Measurements from ENCODE around the gene FMNL1.

FMNL1 gene

GRCh38 chr17:45223539-45224528 is 2.1 kb downstream of the FMNL1 start:
- DNase-seq, result no peak

- DNase-seq, result no peak
These were observed 3.0 kb downstream of the FMNL1 start for GRCh38 chr17:45224671-45225050.

GRCh38 chr17:45225051-45225700 is 3.5 kb downstream of the FMNL1 start:
- no peak for DNase-seq

GRCh38 chr17:45225964-45226530 is 4.4 kb downstream of the FMNL1 start:
- DNase-seq, result no peak

- no peak for DNase-seq
These were observed 4.9 kb downstream of the FMNL1 start for GRCh38 chr17:45226576-45226975.

- no peak for DNase-seq
These were observed 5.6 kb downstream of the FMNL1 start for GRCh38 chr17:45227101-45227925.

GRCh38 chr17:45227926-45228762 is 6.5 kb downstream of the FMNL1 start:
- DNase-seq, result no peak

GRCh38 chr17:45228763-45229539 is 7.3 kb downstream of the FMNL1 start:
- DNase-seq, result no peak

GRCh38 chr17:45229681-45230409 is 8.2 kb downstream of the FMNL1 start:
- no peak for DNase-seq

GRCh38 chr17:45230410-45230786 is 8.7 kb downstream of the FMNL1 start:
- DNase-seq, result no peak

GRCh38 chr17:45230787-45231480 is 9.2 kb downstream of the FMNL1 start:
- peak in 1 of 2 experiments; percentile 30 for DNase-seq

GRCh38 chr17:45231481-45232116 is 9.9 kb downstream of the FMNL1 start:
- peak in 1 of 2 experiments; percentile 79 for DNase-seq

GRCh38 chr17:45232514-45233422 is 11.1 kb downstream of the FMNL1 start:
- DNase-seq, result no peak

GRCh38 chr17:45233423-45233924 is 11.8 kb downstream of the FMNL1 start:
- DNase-seq, result no peak

GRCh38 chr17:45234641-45235415 is 13.1 kb downstream of the FMNL1 start:
- peak; percentile 63 to 82 for DNase-seq

- peak; percentile 56 to 87 for DNase-seq
These were observed 14.0 kb downstream of the FMNL1 start for GRCh38 chr17:45235416-45236281.
